Frontal cortex (tissue), 4 donors: ENCODE results near the gene PLAGL2. TPM values are rescaled to one million over a fixed set of nuclear protein-coding genes. Genes with fewer than 3 reads are reported as not detected.
"Not testable (repeated sequence)": the region's sequence is repeated elsewhere in the genome, so short reads cannot be mapped to it uniquely, and the experiment has no call there.

Experiments used
- DNase-seq, 2 donors: peaks; one replicate each; pipeline ENCODE4 v3.0.0; 2012; ENCODE audit warnings: low spot score in 2 of 2
- FAIRE-seq: peaks from 2 replicates; lab custom pipeline; 2012; peaks lifted over from hg19 to GRCh38; lab: Jason Lieb, UNC
- total RNA-seq: library from RNA; depleted of rRNA; stranded (reverse); fragments of >200 nt; gene quantifications from one replicate; pipeline ENCODE4 v1.2.3, GENCODE V29; 2014
- donor health status: control.
- donor health status: control.
- donor health status: control.

The PLAGL2 gene
- total RNA-seq, 1 donor from 2014 or later = 1.2 TPM

- FAIRE-seq (no peak), DNase-seq (no peak)
Measured at GRCh38 chr20:32205843-32206759, 1.4 kb downstream of the PLAGL2 start.

GRCh38 chr20:32205110-32205842 lies 2.3 kb downstream of the PLAGL2 start:
- no peak for FAIRE-seq
- DNase-seq = no peak

GRCh38 chr20:32204205-32205109 lies 3.1 kb downstream of the PLAGL2 start:
- FAIRE-seq (no peak), DNase-seq (no peak)

GRCh38 chr20:32203356-32204204 lies 4.0 kb downstream of the PLAGL2 start:
- FAIRE-seq (no peak), DNase-seq (no peak)

- DNase-seq (no peak), FAIRE-seq (no peak)
Measured at GRCh38 chr20:32201977-32202363, 5.6 kb downstream of the PLAGL2 start.

GRCh38 chr20:32201296-32201976 lies 6.1 kb downstream of the PLAGL2 start:
- DNase-seq (no peak), FAIRE-seq (no peak)

GRCh38 chr20:32199006-32199405 lies 8.5 kb downstream of the PLAGL2 start:
- DNase-seq = no peak
- FAIRE-seq = no peak

- not testable (repeated sequence) for FAIRE-seq, DNase-seq
Measured at GRCh38 chr20:32197136-32197535, 10.4 kb downstream of the PLAGL2 start.

- not testable (repeated sequence) for DNase-seq, FAIRE-seq
Measured at GRCh38 chr20:32196613-32197012, 10.9 kb downstream of the PLAGL2 start.

- DNase-seq = no peak
- no peak for FAIRE-seq
Measured at GRCh38 chr20:32195581-32195980, 12.0 kb downstream of the PLAGL2 start.

GRCh38 chr20:32193996-32194395 lies 13.5 kb downstream of the PLAGL2 start:
- DNase-seq (no peak), FAIRE-seq (no peak)

GRCh38 chr20:32193336-32193735 lies 14.2 kb downstream of the PLAGL2 start:
- not testable (repeated sequence) for DNase-seq

GRCh38 chr20:32192698-32193097 lies 14.8 kb downstream of the PLAGL2 start:
- FAIRE-seq = no peak
- no peak for DNase-seq

More at GRCh38 chr20:32193336-32193735, 14.2 kb downstream of the PLAGL2 start:
- FAIRE-seq = not testable (repeated sequence)

GRCh38 chr20:32191873-32192272 lies 15.7 kb downstream of the PLAGL2 start:
- FAIRE-seq = no peak

GRCh38 chr20:32191422-32191821 lies 16.1 kb downstream of the PLAGL2 start:
- DNase-seq (no peak), FAIRE-seq (no peak)

More at GRCh38 chr20:32191873-32192272, 15.7 kb downstream of the PLAGL2 start:
- DNase-seq = no peak

- DNase-seq (no peak), FAIRE-seq (no peak)
Measured at GRCh38 chr20:32190616-32191415, 16.7 kb downstream of the PLAGL2 start.
